A549 treated with dexamethasone at 1 μM for 4 hours (cell line): ENCODE data around the gene PDE6C. TPM values are rescaled to one million over a fixed set of nuclear protein-coding genes. Genes with fewer than 3 reads are reported as not detected.

Experiments
- total RNA-seq: library from RNA; stranded (reverse); fragments of 200-300 nt; extraction: Qiagen RNA extraction; gene quantifications from 5 replicates; pipeline ENCODE4 v1.2.3, GENCODE V29; 2022

The PDE6C gene
- not detected in 5 replicates for total RNA-seq

GRCh38 chr10:93612311-93612710 lies at the start of gene PDE6C:
TSS of gene PDE6C (plus strand) at chr10:93612537. CDS start at chr10:93612726, 189 bp downstream.

DNA sequence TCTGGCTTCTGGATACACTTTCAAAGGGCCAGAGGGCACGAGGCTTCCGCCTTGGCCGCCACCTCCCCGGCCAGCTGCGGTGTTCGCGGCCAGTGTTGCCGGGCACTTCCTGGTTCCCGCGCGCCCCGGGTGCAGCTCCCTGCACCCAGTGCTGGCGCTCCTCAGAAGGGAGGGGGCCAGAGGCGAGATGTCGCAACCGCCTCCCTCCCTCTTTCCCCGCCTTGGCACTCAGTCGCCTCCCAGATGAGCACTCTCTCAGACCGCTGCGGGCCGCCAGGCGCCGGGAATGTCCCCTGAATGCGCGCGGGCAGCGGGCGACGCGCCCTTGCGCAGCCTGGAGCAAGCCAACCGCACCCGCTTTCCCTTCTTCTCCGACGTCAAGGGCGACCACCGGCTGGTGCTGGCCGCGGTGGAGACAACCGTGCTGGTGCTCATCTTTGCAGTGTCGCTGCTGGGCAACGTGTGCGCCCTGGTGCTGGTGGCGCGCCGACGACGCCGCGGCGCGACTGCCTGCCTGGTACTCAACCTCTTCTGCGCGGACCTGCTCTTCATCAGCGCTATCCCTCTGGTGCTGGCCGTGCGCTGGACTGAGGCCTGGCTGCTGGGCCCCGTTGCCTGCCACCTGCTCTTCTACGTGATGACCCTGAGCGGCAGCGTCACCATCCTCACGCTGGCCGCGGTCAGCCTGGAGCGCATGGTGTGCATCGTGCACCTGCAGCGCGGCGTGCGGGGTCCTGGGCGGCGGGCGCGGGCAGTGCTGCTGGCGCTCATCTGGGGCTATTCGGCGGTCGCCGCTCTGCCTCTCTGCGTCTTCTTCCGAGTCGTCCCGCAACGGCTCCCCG lies 45.7 kb upstream of the PDE6C start, which contains the start of gene FFAR4:
FFAR4 (plus strand) TSS at position 231 of the 842 bp plus-strand sequence; CDS start at position 287, 56 bp downstream.

GRCh38 chr10:93601146-93601773 lies 11.1 kb upstream of the PDE6C start, which contains the start of gene RBP4:
TSS of gene RBP4 (minus strand) at chr10:93601235. CDS start at chr10:93601028, 207 bp downstream.

GRCh38 chr10:93702210-93703001 lies 90.1 kb downstream of the PDE6C start, which contains the start of gene FRA10AC1:
TSS of gene FRA10AC1 (minus strand) at chr10:93702592. CDS start at chr10:93700106, 2,486 bp downstream.

Other genes with a start within 250 kb of the PDE6C start
- gene MYOF, start 130.2 kb upstream of the PDE6C start, total RNA-seq, result 197 to 278 TPM (median 249 TPM) in 5 replicates
- 61.0 to 73.3 TPM (median 70.6 TPM) in 5 replicates for gene CEP55, start 115.9 kb upstream of the PDE6C start, total RNA-seq
- 0.06 to 0.13 TPM (median 0.09 TPM) in 5 replicates for gene FFAR4, start 45.9 kb upstream of the PDE6C start, total RNA-seq
- gene RBP4, start 11.3 kb upstream of the PDE6C start, total RNA-seq, result 4.9 to 13.0 TPM (median 9.9 TPM) in 5 replicates
- 5.1 to 5.8 TPM (median 5.4 TPM) in 5 replicates for gene FRA10AC1, start 90.1 kb downstream of the PDE6C start, total RNA-seq
- gene LGI1, start 145.4 kb downstream of the PDE6C start, total RNA-seq, result not detected in 5 replicates